H9 (cell line): Measurements from ENCODE around the gene DHRS13. TPM values are rescaled to one million over a fixed set of nuclear protein-coding genes. Genes with fewer than 3 reads are reported as not detected.

Experiments
- DNase-seq: peaks from one replicate; pipeline ENCODE4 v3.0.0-alpha.2; 2017
- H2AFZ ChIP-seq: one replicate; pipeline ENCODE4 v1.6.1; 2013; ENCODE audit warnings: mild to moderate bottlenecking, low read length, control low read depth, moderate library complexity
- H2AK5ac ChIP-seq: 2 replicates; pipeline ENCODE4 v1.6.1; 2013; ENCODE audit warnings: low read length, control low read depth, mixed read lengths; ENCODE audit not compliant: insufficient read length
- H2BK120ac ChIP-seq: one replicate; pipeline ENCODE4 v1.6.1; 2013; ENCODE audit warnings: low read depth, mild to moderate bottlenecking, low read length, control low read depth, inconsistent platforms; ENCODE audit not compliant: poor library complexity, severe bottlenecking
- H2BK12ac ChIP-seq: 2 replicates; pipeline ENCODE4 v1.6.1; 2013; ENCODE audit warnings: low read length, control low read depth, mixed read lengths, low read depth; ENCODE audit not compliant: insufficient read length
- H2BK15ac ChIP-seq: 2 replicates; pipeline ENCODE4 v1.6.1; 2013; ENCODE audit warnings: low read depth, low read length, control low read depth
- H2BK20ac ChIP-seq: one replicate; pipeline ENCODE4 v1.6.1; 2013; ENCODE audit warnings: low read depth, mild to moderate bottlenecking, low read length, control low read depth, inconsistent platforms; ENCODE audit not compliant: poor library complexity, severe bottlenecking
- H2BK5ac ChIP-seq: 2 replicates; pipeline ENCODE4 v1.6.1; 2013; ENCODE audit warnings: low read length, control low read depth, mixed read lengths; ENCODE audit not compliant: insufficient read length
- H3K14ac ChIP-seq: 2 replicates; pipeline ENCODE4 v1.6.1; 2013; ENCODE audit warnings: low read length, control low read depth; ENCODE audit not compliant: insufficient read depth
- H3K18ac ChIP-seq: 2 replicates; pipeline ENCODE4 v1.6.1; 2013; ENCODE audit warnings: low read depth, mild to moderate bottlenecking, mixed read lengths, low read length, control low read depth; ENCODE audit not compliant: insufficient read length
- H3K23ac ChIP-seq: 2 replicates; pipeline ENCODE4 v1.6.1; 2013; ENCODE audit warnings: low read length, control low read depth, mixed read lengths, low read depth; ENCODE audit not compliant: insufficient read length
- H3K23me2 ChIP-seq: 2 replicates; pipeline ENCODE4 v1.6.1; 2013; ENCODE audit warnings: low read depth, mild to moderate bottlenecking, mixed read lengths, low read length, control low read depth; ENCODE audit not compliant: insufficient read length, poor library complexity, severe bottlenecking
- H3K27ac ChIP-seq: 2 replicates; pipeline ENCODE4 v1.5.1; 2013; ENCODE audit warnings: low read length, control low read depth, mixed read lengths, low read depth; ENCODE audit not compliant: insufficient read length
- H3K27me3 ChIP-seq: 2 replicates; pipeline ENCODE4 v1.6.1; 2013; ENCODE audit warnings: low read length, control low read depth, inconsistent platforms; ENCODE audit not compliant: insufficient read depth
- H3K4ac ChIP-seq: 2 replicates; pipeline ENCODE4 v1.6.1; 2013; ENCODE audit warnings: low read depth, mild to moderate bottlenecking, control low read depth, inconsistent platforms, low read length, moderate library complexity
- H3K4me1 ChIP-seq: 2 replicates; pipeline ENCODE4 v1.6.1; 2013; ENCODE audit warnings: low read length, control low read depth, inconsistent platforms; ENCODE audit not compliant: insufficient read depth
- H3K4me2 ChIP-seq: 2 replicates; pipeline ENCODE4 v1.6.1; 2013; ENCODE audit warnings: low read length, control low read depth, mixed read lengths; ENCODE audit not compliant: insufficient read length, insufficient read depth
- H3K56ac ChIP-seq: 2 replicates; pipeline ENCODE4 v1.6.1; 2013; ENCODE audit warnings: low read depth, mild to moderate bottlenecking, mixed read lengths, low read length, control low read depth; ENCODE audit not compliant: insufficient read length
- H3K79me1 ChIP-seq: 2 replicates; pipeline ENCODE4 v1.6.1; 2013; ENCODE audit warnings: low read depth, mild to moderate bottlenecking, moderate library complexity, low read length, control low read depth, inconsistent platforms; ENCODE audit not compliant: insufficient read depth, poor library complexity, severe bottlenecking
- H3K79me2 ChIP-seq: 2 replicates; pipeline ENCODE4 v1.6.1; 2013; ENCODE audit warnings: low read length, control low read depth, inconsistent platforms; ENCODE audit not compliant: insufficient read depth
- H3K9ac ChIP-seq: 2 replicates; pipeline ENCODE4 v1.6.1; 2013; ENCODE audit warnings: low read length, control low read depth, mixed read lengths; ENCODE audit not compliant: insufficient read length; ENCODE audit errors: extremely low read depth
- H3K9me3 ChIP-seq: one replicate; pipeline ENCODE4 v1.6.1; 2013; ENCODE audit warnings: low read depth, low read length, inconsistent platforms; ENCODE audit not compliant: control insufficient read depth
- H3T11ph ChIP-seq: one replicate; pipeline ENCODE4 v1.6.1; 2013; ENCODE audit warnings: mild to moderate bottlenecking, low read length, control low read depth, inconsistent platforms
- H4K20me1 ChIP-seq: one replicate; pipeline ENCODE4 v1.6.1; 2013; ENCODE audit not compliant: control insufficient read depth, insufficient read length, insufficient read depth
- H4K5ac ChIP-seq: 2 replicates; pipeline ENCODE4 v1.6.1; 2013; ENCODE audit warnings: low read depth, mild to moderate bottlenecking, mixed read lengths, low read length, control low read depth; ENCODE audit not compliant: insufficient read length
- H4K8ac ChIP-seq: replicated peaks from 2 replicates; pipeline ENCODE4 v1.6.1; 2013; ENCODE audit warnings: low read length, control low read depth, mixed read lengths, low read depth; ENCODE audit not compliant: insufficient read length
- H4K91ac ChIP-seq: 2 replicates; pipeline ENCODE4 v1.6.1; 2013; ENCODE audit warnings: low read depth, mild to moderate bottlenecking, moderate library complexity, mixed read lengths, low read length, control low read depth; ENCODE audit not compliant: insufficient read length
- H3K27ac Mint-ChIP-seq, 3 experiments: 2 replicates in 2 of 3; 3 replicates in 1 of 3; pipeline ENCODE4 v1.8.0; 2020 to 2021; ENCODE audit warnings: mixed read lengths in 3 of 3, mild to moderate bottlenecking in 1 of 3, moderate library complexity in 1 of 3
- H3K27me3 Mint-ChIP-seq: 2 replicates; pipeline ENCODE4 v1.8.0; 2021; ENCODE audit warnings: low read depth, mild to moderate bottlenecking, moderate library complexity, mixed read lengths
- H3K36me3 Mint-ChIP-seq, 3 experiments: 2 replicates in 2 of 3; 3 replicates in 1 of 3; pipeline ENCODE4 v1.8.0; 2020 to 2021; ENCODE audit warnings: low read depth in 3 of 3, mixed read lengths in 3 of 3; ENCODE audit not compliant: insufficient read depth in 1 of 3
- H3K4me1 Mint-ChIP-seq, 2 experiments: 2 replicates each; pipeline ENCODE4 v1.8.0; 2020; ENCODE audit warnings: mixed read lengths in 2 of 2
- H3K4me3 Mint-ChIP-seq, 2 experiments: 2 replicates in 1 of 2; 3 replicates in 1 of 2; pipeline ENCODE4 v1.8.0; 2020 to 2021; ENCODE audit warnings: mild to moderate bottlenecking in 2 of 2, mixed read lengths in 2 of 2, moderate library complexity in 1 of 2
- H3K9me3 Mint-ChIP-seq, 2 experiments: 2 replicates in 1 of 2; 3 replicates in 1 of 2; pipeline ENCODE4 v1.8.0; 2020; ENCODE audit warnings: mild to moderate bottlenecking in 2 of 2, mixed read lengths in 2 of 2, moderate library complexity in 1 of 2
- CTCF ChIP-seq: fragments of 200-600 bp; sonication (generic); conservative IDR thresholded peaks from 3 replicates; pipeline ENCODE4 v1.8.0; 2021; ENCODE audit warnings: antibody characterized with exemption, mild to moderate bottlenecking
- WGBS: extraction: QIAGEN DNeasy Blood & Tissue Kit; methylation state at CpG from one replicate; pipeline ENCODE4 v1.1.7; 2013; ENCODE audit warnings: missing lambda C conversion rate, low lambda C conversion rate, mixed read lengths; ENCODE audit not compliant: insufficient read length; ENCODE audit errors: extremely low coverage; 5-methylcytosine and 5-hydroxymethylcytosine counted together
- total RNA-seq: library from RNA; stranded (reverse); gene quantifications from 2 replicates; pipeline ENCODE4 v1.2.1, GENCODE V29; 2021

DHRS13 gene
- total RNA-seq, 1 experiment from 2014 or later, result 29.6 TPM

GRCh38 chr17:28899212-28899815, 3.6 kb downstream of the DHRS13 start:
- Histone ChIP-seq H3K9ac (no peak overlapping the region), H4K20me1 (no peaks in the 10 kb centered on the region), H3K79me2 (peaks cover 4% of the 10 kb centered on the region; the same call in 1 of the 2 replicates), H3K23me2 (peaks cover 6% of the 10 kb centered on the region), H4K91ac (no peak overlapping the region), H2AFZ (no peak overlapping the region), H3K4me1 (peaks cover 9% of the 10 kb centered on the region), H4K8ac (no peak overlapping the region), H3K27ac (no peak overlapping the region), H3K79me1 (peaks cover 4% of the 10 kb centered on the region), H3K18ac (no peak overlapping the region), H3K9me3 (no peaks in the 10 kb centered on the region), H2BK15ac (no peak overlapping the region), H4K5ac (no peak overlapping the region), H2AK5ac (no peak overlapping the region), H3K4ac (no peak overlapping the region), H3K56ac (no peak overlapping the region), H2BK120ac (no peak overlapping the region), H3K23ac (no peak overlapping the region), H3T11ph (no peak overlapping the region), H2BK20ac (no peak overlapping the region), H2BK12ac (no peak overlapping the region), H2BK5ac (no peak overlapping the region), H3K14ac (no peak overlapping the region), H3K4me2 (no peak overlapping the region), H3K27me3 (0 out of 2 replicates have a peak, but pooled peaks cover 3% of the 10 kb centered on the region)
- H3K27me3 Mint-ChIP-seq, result peaks cover 3% of the 10 kb centered on the region
- peaks cover 0 to 3% of the 10 kb centered on the region in 2 experiments; a peak in 2 of 5 replicates for H3K9me3 Mint-ChIP-seq
- peaks cover 31 to 36% of the 10 kb centered on the region in 2 experiments for H3K4me1 Mint-ChIP-seq
- no peak overlapping the region; a peak in 1 of 7 replicates for H3K27ac Mint-ChIP-seq
- DNase-seq, result no peak
- WGBS, result no CpG with 5 or more reads among the region's 5 CpGs
- TF ChIP-seq CTCF, result no peak
- H3K36me3 Mint-ChIP-seq, result peaks cover 17 to 29% (median 20%) of the 10 kb centered on the region in 3 experiments
- H3K4me3 Mint-ChIP-seq, result peak overlapping the region in 1 of 2 experiments; percentile 48; a peak in 1 of 5 replicates
